ENCODE measurements around the gene MAP3K2. TPM values are rescaled to one million over a fixed set of nuclear protein-coding genes. Genes with fewer than 3 reads are reported as not detected.
A peak's percentile ranks its signal among the peaks of the same experiment; 100 is the strongest.

Gene MAP3K2
- total and polyA plus RNA-seq, 4 donors: 17.7 to 51.0 (median 35.0) TPM

DNA sequence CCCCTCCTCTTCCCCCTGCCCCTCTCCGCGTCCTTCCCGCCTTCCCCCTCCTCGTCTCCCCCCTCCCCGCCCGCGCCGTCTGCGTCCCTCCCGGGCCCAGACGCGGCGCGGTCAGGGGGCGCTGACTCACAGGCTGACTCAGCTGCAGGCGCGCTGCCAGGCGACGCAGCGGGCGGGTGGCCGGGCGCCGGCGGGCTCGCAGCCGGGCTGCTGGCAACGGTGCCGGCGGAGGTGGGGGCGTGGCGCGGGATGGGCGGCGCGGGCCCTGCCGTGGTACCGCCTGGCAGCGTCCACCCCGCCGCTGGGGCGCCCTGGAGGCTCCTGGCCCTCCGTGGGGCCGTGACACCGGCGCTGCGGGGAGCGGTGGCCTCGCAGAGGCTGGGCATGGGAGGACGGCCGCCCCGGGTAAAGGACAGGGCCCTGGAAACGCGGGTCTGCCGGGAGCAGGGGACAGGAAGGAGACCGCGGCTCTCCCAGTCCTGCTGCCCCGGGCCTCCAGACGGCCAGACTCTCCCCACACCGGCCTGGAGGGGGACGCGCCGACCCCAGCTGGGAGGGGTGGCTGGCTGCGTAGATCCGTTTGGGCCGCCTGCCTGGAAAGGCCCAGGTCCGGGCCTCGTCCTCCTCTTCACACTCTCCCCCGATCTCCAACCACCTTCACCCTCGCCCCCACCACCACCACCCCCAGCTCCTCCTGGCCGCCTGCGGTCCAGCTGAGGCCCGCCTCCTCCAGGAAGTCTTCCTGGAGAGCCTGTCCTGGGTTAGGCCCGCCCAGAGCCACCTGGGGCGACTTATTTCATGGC, 20.4 kb upstream of the MAP3K2 start:
- WGBS (ENCODE audit: insufficient coverage): 3% methylated on average over 69 of the region's 75 CpGs

DNA sequence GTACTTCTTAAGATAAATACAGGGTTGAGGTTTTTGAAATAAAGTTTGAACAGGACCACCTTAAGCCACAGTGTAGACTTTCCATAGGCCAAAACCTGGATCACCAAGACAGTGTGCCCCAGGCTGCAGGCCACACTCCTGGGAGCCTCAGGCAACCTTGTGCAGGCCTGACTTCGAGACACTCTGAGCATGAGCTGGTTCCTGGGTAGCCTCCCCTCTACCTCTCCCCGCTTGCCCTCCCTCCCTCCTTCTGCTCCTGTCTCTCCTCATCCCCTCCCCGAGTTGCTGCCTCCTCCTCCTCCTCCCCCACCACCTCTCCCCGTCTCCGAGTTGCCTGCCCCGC, 19.9 kb upstream of the MAP3K2 start:
- Histone ChIP-seq H3K9me3 (ENCODE audit: control insufficient read depth, insufficient read depth, low read length) (no peaks in the 10 kb centered on the region), H3K27me3 (ENCODE audit: control insufficient read depth, insufficient read depth, low read length) (peaks cover 2% of the 10 kb centered on the region), H3K4me1 (ENCODE audit: control insufficient read depth, insufficient read depth, low read length) (peaks cover 12% of the 10 kb centered on the region), H3K36me3 (ENCODE audit: control insufficient read depth, insufficient read depth, low read length) (no peaks in the 10 kb centered on the region), H3K4me3 (ENCODE audit: low read depth, low read length) (no peak overlapping the region), H3K27ac (ENCODE audit: low read depth, low read length) (peak overlapping the region; percentile 47)
- no peak for DNase-seq (ENCODE audit: low read depth in 4 of 6, low spot score in 6 of 6)
- WGBS (ENCODE audit: insufficient coverage): 0% methylated on average over 2 of the region's 6 CpGs

More for the DNA sequence above, 20.4 kb upstream of the MAP3K2 start:
- Histone ChIP-seq H3K9me3 (ENCODE audit: control insufficient read depth, insufficient read depth, low read length) (no peaks in the 10 kb centered on the region), H3K4me3 (ENCODE audit: low read depth, low read length) (peak overlapping the region; percentile 36), H3K27me3 (ENCODE audit: control insufficient read depth, insufficient read depth, low read length) (peaks cover 2% of the 10 kb centered on the region), H3K27ac (ENCODE audit: low read depth, low read length) (peak overlapping the region; percentile 57), H3K36me3 (ENCODE audit: control insufficient read depth, insufficient read depth, low read length) (no peaks in the 10 kb centered on the region), H3K4me1 (ENCODE audit: control insufficient read depth, insufficient read depth, low read length) (peaks cover 12% of the 10 kb centered on the region)
- peak; percentile 45 to 94 (median 70) for DNase-seq (ENCODE audit: low read depth in 4 of 6, low spot score in 6 of 6)

DNA sequence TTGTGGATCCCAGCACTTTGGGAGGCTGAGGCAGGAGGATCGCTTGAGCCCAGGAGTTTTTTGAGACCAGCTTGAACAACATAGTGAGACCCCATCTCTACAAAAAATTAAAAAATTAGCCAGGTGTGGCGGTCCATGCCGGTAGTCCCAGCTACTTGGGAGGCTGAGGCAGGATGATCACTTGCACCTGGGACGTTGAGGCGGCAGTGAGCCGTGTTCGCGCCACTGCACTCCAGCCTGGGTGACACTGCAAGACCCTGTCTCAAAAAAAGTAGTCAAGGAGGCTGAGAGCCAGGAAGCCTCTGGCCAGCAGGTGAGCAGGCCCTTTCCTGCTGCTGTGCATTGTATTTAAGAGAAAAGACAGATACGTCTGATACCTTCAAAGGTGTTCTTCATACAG, 19.3 kb upstream of the MAP3K2 start:
- 95% methylated on average over 7 of the region's 9 CpGs for WGBS (ENCODE audit: insufficient coverage)
- H3K27me3 ChIP-seq (ENCODE audit: control insufficient read depth, insufficient read depth, low read length): peaks cover 2% of the 10 kb centered on the region
- H3K9me3 ChIP-seq (ENCODE audit: control insufficient read depth, insufficient read depth, low read length): no peaks in the 10 kb centered on the region
- H3K27ac ChIP-seq (ENCODE audit: low read depth, low read length): no peak overlapping the region
- DNase-seq (ENCODE audit: low read depth in 4 of 6, low spot score in 6 of 6): no peak
- H3K4me1 ChIP-seq (ENCODE audit: control insufficient read depth, insufficient read depth, low read length): peaks cover 12% of the 10 kb centered on the region
- H3K36me3 ChIP-seq (ENCODE audit: control insufficient read depth, insufficient read depth, low read length): no peaks in the 10 kb centered on the region
- H3K4me3 ChIP-seq (ENCODE audit: low read depth, low read length): no peak overlapping the region

DNA sequence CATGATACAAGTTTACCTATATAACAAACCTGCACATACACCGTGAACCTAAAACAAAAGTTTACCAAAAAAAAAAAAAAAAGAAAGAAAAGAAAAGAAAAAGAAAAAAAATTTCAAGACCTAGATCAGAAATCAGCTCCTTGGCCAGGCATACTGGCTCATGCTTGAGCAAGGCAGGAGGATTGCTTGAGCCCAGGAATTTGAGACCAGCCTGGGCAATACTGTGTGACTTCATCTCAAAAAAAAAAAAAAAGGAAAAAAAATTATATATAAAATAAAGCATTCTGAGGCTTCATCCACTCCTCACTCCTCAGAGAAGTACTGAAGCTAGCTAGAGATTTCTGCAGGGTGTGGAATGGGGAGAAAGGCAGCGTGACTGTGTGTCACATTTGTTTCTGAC, 18.7 kb upstream of the MAP3K2 start:
- Histone ChIP-seq H3K4me3 (ENCODE audit: low read depth, low read length) (no peak overlapping the region), H3K27me3 (ENCODE audit: control insufficient read depth, insufficient read depth, low read length) (peaks cover 2% of the 10 kb centered on the region), H3K36me3 (ENCODE audit: control insufficient read depth, insufficient read depth, low read length) (no peaks in the 10 kb centered on the region), H3K9me3 (ENCODE audit: control insufficient read depth, insufficient read depth, low read length) (no peaks in the 10 kb centered on the region), H3K27ac (ENCODE audit: low read depth, low read length) (no peak overlapping the region), H3K4me1 (ENCODE audit: control insufficient read depth, insufficient read depth, low read length) (peaks cover 12% of the 10 kb centered on the region)
- no CpG with 5 or more reads among the region's 2 CpGs for WGBS (ENCODE audit: insufficient coverage)
- DNase-seq (ENCODE audit: low read depth in 4 of 6, low spot score in 6 of 6): no peak

DNA sequence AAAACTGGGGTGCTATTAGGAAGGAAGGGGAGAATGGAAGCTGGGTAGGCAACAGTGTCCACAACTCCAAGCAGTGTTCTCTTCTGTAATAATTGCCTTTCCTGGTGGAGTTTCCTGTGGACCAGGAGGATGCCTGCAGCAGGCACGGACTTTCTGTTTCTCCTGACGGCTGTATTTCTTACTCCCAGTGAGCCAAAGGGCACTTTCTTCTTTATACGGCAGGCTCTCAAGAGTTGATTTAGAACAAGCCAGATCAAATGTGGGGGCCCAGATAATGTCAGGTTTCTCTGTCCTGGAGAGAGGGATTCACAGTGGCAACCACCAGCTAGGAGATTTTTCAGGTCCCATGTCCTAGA, 17.5 kb upstream of the MAP3K2 start:
- no peak for DNase-seq (ENCODE audit: low read depth in 4 of 6, low spot score in 6 of 6)
- H3K27ac ChIP-seq (ENCODE audit: low read depth, low read length): no peak overlapping the region
- H3K27me3 ChIP-seq (ENCODE audit: control insufficient read depth, insufficient read depth, low read length): peaks cover 6% of the 10 kb centered on the region
- no peak overlapping the region for H3K4me3 ChIP-seq (ENCODE audit: low read depth, low read length)
- no peaks in the 10 kb centered on the region for H3K9me3 ChIP-seq (ENCODE audit: control insufficient read depth, insufficient read depth, low read length)
- peaks cover 21% of the 10 kb centered on the region for H3K4me1 ChIP-seq (ENCODE audit: control insufficient read depth, insufficient read depth, low read length)
- H3K36me3 ChIP-seq (ENCODE audit: control insufficient read depth, insufficient read depth, low read length): no peaks in the 10 kb centered on the region
- 71% methylated on average over 3 of the region's 3 CpGs for WGBS (ENCODE audit: insufficient coverage)

DNA sequence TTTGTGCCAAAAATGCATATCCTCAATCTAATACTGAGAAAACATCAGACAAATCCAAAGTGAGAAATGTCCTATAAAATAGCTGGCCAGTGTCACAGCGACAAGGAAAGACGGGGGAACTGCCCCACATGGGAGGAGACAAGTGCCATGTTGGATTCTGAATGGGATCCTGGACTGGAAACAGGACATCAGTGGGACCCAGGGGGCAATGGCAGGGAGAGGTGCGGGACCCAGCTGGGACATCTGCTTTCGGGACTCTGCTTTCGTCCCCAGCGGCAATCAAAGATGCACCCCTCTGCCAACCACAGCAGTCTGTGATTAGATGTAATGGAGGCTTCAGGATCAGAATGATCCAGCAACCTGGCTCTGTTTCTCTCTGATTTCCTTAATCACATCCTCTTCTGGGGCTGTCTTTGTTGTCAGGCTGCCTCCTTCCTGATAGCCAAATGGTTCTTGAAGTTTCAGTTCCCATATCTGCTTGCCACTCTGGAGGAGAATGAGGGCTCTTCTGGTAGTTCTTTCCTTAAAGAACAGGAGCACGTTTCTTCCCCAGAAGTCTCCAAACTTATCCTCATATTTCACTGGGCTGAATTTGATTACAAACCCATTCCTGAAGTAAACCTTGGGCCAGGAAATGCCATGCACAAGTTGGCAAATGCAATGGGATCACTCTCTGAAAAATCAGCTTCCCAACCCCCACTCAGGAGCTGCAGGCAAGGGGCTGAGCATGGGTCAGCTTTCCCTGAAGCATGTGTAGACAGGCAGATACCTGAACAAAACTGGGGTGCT, 16.9 kb upstream of the MAP3K2 start:
- Histone ChIP-seq H3K4me1 (ENCODE audit: control insufficient read depth, insufficient read depth, low read length) (peaks cover 21% of the 10 kb centered on the region), H3K36me3 (ENCODE audit: control insufficient read depth, insufficient read depth, low read length) (no peaks in the 10 kb centered on the region), H3K27ac (ENCODE audit: low read depth, low read length) (no peak overlapping the region), H3K9me3 (ENCODE audit: control insufficient read depth, insufficient read depth, low read length) (no peaks in the 10 kb centered on the region), H3K27me3 (ENCODE audit: control insufficient read depth, insufficient read depth, low read length) (peaks cover 6% of the 10 kb centered on the region), H3K4me3 (ENCODE audit: low read depth, low read length) (no peak overlapping the region)
- no peak for DNase-seq (ENCODE audit: low read depth in 4 of 6, low spot score in 6 of 6)
- WGBS (ENCODE audit: insufficient coverage): 88% methylated on average over 4 of the region's 7 CpGs

DNA sequence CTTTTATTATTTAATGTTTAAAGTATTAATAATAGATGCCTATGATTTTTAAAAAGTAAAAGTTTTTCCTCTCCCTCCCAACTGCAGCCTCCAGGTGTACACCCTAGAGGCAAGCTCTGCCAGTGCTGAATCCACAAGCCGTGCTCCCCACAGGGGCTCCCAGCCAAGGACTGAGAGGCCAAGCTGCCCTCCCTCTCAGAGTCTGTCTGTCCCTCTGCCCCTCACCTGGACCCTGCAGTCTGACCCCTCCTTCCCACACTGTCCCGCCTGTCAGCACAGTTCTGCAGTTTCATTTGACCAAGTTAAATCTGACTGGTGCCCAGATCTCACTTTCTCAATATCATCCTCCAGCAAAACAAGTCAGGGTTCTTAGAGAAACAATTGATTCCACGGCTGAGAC, 15.7 kb upstream of the MAP3K2 start:
- DNase-seq (ENCODE audit: low read depth in 4 of 6, low spot score in 6 of 6): no peak
- WGBS (ENCODE audit: insufficient coverage): 58% methylated on average over 3 of the region's 3 CpGs
- no peak overlapping the region for H3K27ac ChIP-seq (ENCODE audit: low read depth, low read length)
- H3K4me1 ChIP-seq (ENCODE audit: control insufficient read depth, insufficient read depth, low read length): peaks cover 16% of the 10 kb centered on the region
- H3K4me3 ChIP-seq (ENCODE audit: low read depth, low read length): no peak overlapping the region
- H3K27me3 ChIP-seq (ENCODE audit: control insufficient read depth, insufficient read depth, low read length): peaks cover 6% of the 10 kb centered on the region
- no peaks in the 10 kb centered on the region for H3K9me3 ChIP-seq (ENCODE audit: control insufficient read depth, insufficient read depth, low read length)
- no peaks in the 10 kb centered on the region for H3K36me3 ChIP-seq (ENCODE audit: control insufficient read depth, insufficient read depth, low read length)

DNA sequence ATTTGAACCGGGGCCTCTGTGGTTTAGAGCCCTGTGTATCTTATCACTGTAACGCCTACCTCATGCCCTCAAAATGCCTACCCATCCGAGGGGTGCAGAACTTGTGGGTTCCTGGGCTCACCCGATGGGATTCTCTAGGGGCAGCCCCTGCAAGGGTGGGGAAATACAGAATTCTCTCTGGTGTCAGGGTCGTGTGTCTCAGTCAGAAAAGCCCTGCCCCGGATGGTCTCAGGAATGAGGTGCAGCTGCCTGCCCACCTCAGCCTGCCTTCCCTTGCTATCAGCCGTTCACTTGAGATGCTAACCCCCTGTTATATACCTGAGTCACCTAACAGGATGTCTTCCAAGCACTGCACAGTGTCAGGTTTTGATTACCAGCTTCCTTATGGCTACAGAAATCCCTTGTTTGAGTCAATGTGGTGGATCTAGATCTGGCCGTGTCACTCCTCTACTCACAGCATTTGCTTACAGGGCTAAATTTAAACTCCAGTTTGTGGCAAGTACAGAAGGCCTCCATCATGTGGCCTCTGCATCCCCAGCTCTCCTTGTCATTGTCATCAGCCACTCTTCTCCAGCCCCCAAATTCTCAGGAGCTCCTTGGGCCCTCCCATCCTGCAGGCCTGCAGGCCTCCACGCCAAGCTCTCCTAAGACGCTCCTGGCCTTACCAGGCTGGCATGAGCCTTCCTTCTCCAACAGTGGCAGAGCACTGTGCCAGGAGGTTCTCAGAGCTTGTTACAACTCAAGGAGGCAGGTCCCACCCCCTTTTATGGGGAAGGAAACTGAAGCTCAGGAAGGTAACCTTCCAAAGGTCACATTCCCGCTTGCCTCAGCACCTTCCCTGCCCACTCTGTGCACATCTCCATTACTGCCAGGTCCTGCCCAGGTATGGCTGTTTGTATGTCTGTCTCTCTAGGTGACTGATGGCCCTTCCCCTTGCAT, 14.3 kb upstream of the MAP3K2 start:
- WGBS (ENCODE audit: insufficient coverage): 89% methylated on average over 6 of the region's 11 CpGs
- no peak for DNase-seq (ENCODE audit: low read depth in 4 of 6, low spot score in 6 of 6)
- peaks cover 6% of the 10 kb centered on the region for H3K27me3 ChIP-seq (ENCODE audit: control insufficient read depth, insufficient read depth, low read length)
- peaks cover 4% of the 10 kb centered on the region for H3K36me3 ChIP-seq (ENCODE audit: control insufficient read depth, insufficient read depth, low read length)
- H3K4me1 ChIP-seq (ENCODE audit: control insufficient read depth, insufficient read depth, low read length): peaks cover 18% of the 10 kb centered on the region
- H3K27ac ChIP-seq (ENCODE audit: low read depth, low read length): no peak overlapping the region
- no peaks in the 10 kb centered on the region for H3K9me3 ChIP-seq (ENCODE audit: control insufficient read depth, insufficient read depth, low read length)
- H3K4me3 ChIP-seq (ENCODE audit: low read depth, low read length): no peak overlapping the region

DNA sequence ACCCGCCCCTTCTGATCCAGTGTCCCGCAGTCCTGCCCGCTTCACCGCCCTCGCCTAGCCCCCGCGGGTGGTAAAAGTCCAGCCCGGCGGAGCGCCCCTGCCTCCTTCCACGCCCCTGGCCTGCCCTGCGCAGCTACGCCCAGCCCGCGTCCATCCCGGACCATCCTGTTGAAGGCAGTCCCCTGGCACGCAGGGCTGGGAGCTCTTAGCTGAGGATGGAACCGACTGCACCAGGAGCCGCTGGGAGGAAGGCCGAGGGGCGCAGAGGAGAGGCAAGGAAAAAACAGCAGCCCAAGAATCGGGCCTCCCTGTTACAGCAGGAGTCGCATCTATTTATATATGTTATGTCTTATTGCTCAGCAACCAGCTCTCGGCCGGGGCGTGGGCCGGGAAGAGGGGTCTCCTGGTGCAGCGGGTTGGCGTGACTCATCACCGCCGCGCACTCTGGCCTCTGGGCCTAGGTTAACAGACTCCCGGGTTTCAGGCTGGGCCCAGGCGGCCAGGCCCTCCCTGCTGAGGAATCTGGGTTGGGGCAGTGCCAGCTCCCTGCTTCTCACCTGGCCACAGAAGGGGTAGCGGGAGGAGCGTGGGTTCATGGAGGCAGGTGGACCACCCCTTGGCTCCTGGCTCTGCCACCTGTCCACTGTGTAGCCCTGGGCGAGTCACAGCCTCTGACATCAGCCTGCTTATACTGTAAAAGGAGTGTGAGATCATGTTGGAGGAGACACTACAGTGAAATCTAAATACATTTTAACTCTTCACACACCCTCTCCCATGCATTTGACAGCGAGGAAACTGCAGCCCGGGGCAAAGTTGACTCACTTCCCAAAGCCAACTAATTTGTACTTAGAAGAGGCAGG, 13.4 kb upstream of the MAP3K2 start:
- no peak overlapping the region for H3K27ac ChIP-seq (ENCODE audit: low read depth, low read length)
- H3K4me3 ChIP-seq (ENCODE audit: low read depth, low read length): no peak overlapping the region
- no peak for DNase-seq (ENCODE audit: low read depth in 4 of 6, low spot score in 6 of 6)
- 47% methylated on average over 34 of the region's 39 CpGs for WGBS (ENCODE audit: insufficient coverage)
- peaks cover 6% of the 10 kb centered on the region for H3K27me3 ChIP-seq (ENCODE audit: control insufficient read depth, insufficient read depth, low read length)
- H3K9me3 ChIP-seq (ENCODE audit: control insufficient read depth, insufficient read depth, low read length): no peaks in the 10 kb centered on the region
- H3K4me1 ChIP-seq (ENCODE audit: control insufficient read depth, insufficient read depth, low read length): peaks cover 18% of the 10 kb centered on the region
- peaks cover 4% of the 10 kb centered on the region for H3K36me3 ChIP-seq (ENCODE audit: control insufficient read depth, insufficient read depth, low read length)

Data from spinal cord (tissue), 10 donors.